HCEC 1CT (cell line): ENCODE results near the gene CAMTA1.
"Not testable (repeated sequence)": the region's sequence is repeated elsewhere in the genome, so short reads cannot be mapped to it uniquely, and the experiment has no call there.

ENCODE experiments used
- DNase-seq: peaks from one replicate; pipeline ENCODE4 v3.0.0-alpha.2; 2017

CAMTA1 gene

DNA sequence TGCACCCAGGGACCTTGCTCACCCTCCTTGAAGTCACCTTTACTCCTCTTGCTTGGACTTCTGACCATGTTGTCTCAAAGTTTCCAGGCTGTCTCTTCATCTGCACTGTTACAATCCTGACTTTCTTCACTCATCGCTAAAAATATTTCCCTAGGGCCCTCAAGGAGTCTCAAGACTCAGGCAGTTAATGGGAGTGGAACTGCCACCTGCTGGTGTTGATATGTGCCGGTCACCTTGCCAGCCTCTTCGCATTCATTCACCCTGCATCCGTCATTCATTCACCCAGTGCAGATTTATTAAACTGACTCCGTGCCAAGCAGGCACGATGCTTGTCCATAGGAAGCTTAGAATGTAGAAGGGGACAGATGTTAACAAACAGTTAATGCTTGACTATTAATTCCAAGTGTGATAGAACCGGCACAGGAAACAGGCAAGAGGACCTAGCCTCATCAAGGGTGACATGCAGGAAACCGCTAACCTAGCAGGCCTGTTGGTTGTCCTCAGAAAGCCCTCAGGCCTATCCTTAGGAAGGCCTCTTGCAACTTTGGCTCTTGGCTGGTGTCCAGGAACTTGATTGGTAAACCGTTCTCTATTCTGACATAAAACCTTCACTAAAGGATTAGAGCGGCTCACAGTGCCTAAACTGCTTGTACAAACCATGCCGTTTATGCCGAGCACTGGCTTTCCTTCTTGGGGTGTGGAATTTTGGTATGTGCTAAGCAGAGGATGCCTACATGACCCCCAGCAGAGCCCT is 342.2 kb downstream of the CAMTA1 start:
- no peak for DNase-seq

DNA sequence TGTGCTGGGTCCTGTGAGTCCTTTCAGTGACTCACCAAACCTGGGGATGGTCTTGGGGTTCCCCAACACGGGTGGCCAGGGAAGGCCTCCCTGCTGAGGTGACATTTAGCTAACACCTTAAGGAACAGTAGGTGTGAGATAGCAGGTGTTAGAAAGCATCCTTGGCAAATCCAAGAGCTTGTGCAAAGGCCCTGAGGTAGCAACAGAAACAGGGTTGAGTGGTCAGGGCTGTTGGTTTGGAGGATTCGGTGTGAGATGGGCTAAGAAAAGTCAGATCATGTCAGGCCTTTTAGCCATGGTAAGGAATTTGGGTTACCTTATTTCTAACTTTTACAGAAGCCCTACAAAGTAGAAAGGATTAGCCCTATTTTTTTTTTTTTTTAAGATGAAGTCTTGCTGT is 343.0 kb downstream of the CAMTA1 start:
- DNase-seq = no peak

DNA sequence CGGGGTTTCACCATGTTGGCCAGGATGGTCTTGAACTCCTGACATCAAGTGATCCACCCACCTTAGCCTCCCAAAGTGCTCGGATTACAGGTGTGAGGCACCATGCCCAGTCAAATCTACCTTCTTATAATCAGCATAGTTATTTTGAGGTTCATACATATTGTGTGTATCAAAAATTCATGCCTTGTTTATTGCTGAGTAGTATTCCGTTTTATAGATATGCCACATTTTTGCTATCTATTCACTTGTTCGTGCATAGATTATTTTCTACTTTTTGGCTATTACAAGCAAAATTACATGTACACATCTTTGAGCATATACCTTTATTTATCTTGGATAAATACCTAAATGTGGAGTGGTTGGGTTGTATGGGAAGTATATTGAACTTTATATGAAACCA is 344.9 kb downstream of the CAMTA1 start:
- DNase-seq = no peak

DNA sequence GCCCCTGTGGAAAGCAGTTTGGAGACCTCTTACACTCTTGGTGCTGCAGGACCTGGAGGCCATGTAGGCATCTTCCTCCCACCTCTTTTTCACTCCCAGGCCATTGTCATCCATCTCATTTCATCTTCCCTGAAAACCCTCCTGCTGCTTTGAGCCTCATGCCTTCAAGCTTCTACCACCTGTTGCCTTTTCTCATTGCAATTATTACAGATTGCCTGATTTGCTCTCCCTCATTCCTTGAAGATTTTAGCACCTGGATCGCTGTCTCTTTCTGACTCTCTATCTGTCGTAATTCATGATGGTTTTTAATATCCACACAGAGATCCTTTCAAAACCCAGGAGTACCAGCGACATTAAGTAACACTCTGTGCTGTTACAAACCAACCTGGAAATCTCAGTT is 350.2 kb downstream of the CAMTA1 start:
- no peak for DNase-seq

DNA sequence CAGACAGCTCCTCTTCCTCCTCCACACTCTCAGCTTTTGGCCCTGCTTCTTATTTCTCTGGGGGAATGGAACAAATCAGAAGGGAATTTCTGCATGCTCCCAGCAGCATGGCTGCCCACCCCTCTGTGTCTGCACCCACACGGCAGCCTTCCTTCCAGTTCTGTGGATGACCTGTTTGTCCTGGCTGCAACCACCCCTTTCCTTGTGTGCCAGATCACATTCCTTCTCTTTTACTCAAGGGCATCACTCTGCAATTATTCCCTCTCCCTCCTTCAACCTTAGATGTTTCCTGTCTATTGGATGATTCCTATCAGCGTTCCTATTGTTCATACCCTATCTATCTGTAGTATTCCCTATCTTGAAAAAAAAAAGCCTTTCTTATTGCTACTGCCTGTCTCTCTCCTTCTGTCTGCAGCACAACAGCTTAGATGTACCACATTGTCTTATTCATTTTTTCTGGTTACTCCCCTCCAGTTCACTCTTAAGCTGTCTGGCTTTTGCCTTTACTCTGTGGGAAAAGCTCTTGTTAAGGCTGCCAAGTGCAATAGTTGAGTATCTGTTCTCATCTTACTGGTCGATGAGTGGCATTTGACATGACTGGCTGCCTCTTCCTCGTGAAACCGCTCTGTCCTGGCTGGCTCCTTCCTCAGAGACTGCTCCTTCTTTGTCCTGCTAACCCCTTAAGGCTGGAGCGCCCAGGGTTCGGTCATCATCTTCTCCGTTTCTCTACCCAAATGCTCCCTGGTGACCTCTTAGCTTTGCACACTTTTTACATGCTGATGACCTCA is 351.1 kb downstream of the CAMTA1 start:
- DNase-seq = no peak

DNA sequence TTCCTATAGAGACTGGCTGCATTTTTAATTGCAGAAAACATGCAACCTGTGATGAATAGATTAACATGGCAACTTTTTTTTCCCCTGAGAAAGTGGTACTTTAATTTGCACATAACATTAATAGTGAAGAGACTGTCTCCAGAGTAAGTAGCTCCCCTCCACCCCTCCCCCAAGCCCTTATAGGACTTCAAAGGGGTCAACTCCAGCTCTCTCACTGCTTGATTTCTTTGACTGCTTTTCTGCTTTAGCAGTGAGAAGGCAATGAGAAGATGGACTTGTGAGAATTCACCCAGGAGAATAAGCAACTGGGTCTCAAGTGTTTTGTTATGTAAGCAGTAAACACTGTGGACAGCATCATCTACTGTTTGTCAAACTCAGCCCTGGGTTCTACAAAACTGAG is 355.0 kb downstream of the CAMTA1 start:
- DNase-seq = no peak

DNA sequence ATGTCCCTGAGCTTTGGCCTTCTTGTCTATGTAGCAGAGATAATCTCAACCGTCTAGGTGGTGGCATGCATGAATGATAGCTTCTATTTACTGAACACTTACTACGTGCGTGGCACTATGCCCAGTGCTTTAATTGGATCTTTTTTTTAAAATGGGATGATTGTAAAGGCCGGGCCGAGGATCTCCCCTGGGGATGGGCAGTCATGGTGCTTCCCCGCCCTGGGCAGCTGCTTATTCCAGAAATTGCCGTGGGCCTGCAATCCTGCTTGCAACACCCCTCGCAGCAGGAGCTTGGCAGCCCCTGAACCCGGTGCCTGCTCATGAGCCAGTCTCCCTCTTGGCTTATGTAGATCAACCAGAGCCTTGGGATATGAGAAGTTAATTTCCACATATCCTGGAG is 360.7 kb downstream of the CAMTA1 start:
- no peak for DNase-seq

DNA sequence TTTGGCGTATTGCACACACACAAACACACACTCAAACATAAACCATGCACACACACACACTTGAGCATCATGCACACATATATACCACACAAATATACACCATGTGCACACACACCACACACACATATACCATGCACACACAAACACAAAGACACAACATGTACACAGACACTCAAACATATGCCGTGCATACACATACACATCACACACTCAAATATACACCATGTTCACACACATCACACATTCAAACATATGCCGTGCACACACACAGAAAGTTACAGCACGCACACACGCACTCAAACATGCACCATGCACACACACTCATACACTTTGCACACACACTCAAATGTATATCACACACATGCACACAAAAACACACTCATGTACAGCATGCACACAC is 361.5 kb downstream of the CAMTA1 start:
- DNase-seq = no peak

DNA sequence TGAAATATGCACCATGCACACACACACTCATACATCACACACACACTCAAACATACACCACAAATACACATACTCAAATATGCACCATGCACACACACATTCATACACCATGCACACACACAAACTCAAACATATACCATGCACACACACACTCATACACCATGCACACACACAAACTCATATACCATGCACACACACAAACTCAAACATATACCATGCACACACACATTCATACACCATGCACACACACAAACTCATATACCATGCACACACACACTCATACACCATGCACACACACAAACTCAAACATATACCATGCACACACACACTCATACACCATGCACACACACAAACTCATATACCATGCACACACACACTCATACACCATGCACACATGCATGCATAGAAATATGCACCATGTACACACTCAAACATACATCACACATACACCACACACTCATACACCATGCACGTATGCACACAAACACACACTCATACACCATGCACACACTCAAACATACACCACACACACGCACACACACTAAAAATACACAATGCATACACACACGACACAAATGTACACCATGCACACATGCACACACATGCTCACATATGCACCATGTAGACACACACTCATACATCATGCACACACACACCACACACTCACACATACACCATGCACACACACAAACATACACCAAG is 362.5 kb downstream of the CAMTA1 start:
- DNase-seq = not testable (repeated sequence)

DNA sequence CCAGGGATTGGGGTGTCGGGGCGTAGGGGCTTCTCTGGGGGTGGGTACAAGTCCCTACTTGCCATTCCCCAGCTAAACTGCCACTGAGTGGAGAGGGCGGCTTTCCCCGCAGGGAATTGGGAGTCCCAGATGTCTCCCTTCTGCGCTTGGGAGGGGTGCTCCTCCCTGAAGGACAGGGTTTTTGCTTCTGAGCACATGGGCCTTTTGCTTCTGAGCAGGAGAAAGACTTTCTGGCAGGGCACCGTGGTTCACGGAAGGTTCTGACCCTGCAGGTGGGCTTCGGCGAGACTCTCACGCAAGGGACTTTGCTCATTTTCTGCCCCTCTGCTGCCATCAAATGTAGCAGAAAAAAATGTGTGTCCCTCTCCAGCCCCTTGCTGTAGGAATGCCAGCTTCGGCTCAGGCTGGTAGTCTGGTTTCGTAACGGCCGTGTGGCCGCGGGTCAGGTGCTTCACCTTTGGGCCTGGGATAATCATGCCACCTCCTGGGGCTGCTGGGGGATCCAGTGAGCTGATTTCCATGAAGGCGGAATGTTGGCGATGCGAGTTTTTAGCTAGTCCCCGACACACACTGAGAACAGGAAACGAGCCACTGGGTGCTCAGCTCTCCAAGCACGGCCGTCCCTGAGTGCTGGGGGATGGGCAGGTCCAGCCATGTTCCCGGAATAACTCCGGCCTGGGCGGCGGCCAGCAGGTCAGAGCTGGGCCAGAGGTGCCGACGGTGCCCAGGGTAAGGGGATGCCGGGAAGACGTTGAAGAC is 364.0 kb downstream of the CAMTA1 start:
- DNase-seq = no peak

DNA sequence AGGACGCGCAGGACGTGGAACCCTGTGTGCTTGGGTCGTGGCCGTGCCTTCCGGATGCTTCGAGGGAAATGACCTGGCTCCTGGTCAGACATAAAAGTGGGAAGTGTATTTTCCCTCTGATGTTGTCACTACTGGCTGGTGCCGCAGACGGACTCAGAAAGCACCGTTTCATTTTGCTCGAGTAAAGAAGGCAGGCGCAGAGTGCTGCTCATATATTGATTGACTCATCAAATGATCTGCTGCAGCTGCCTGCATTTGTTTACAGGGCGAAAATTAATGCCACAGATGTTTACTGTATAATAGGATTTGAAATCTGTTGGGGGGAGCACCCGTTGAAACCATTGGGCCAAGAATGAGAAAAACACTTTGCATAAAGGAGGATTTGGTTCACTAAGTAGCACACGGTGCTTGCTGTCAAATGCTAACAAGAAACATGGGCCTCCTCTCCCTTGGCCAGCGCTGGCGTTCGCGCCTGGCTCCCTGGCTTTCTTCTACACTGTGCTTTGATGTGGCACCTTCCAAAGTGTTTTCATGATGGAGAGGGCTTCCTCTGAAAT is 365.5 kb downstream of the CAMTA1 start:
- DNase-seq = no peak

DNA sequence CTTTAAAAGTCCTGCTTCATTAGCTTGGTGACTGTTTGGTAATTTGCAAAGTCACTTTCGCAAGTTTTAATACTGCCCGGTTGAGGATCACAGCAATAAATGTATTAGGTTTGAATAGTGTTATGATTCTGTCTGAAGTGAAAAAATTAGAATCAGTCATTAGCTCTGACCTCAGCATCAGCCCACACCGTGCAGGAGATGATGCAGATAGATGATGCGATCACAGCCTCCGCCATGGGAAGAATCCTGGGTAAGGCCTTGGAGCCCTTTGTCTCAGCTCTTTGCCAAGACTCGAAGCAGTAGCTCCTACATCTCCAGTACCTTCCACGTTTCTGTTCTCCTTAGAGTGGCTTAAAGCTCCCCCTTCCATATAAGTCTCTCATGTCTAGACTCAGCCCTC is 366.7 kb downstream of the CAMTA1 start:
- no peak for DNase-seq

DNA sequence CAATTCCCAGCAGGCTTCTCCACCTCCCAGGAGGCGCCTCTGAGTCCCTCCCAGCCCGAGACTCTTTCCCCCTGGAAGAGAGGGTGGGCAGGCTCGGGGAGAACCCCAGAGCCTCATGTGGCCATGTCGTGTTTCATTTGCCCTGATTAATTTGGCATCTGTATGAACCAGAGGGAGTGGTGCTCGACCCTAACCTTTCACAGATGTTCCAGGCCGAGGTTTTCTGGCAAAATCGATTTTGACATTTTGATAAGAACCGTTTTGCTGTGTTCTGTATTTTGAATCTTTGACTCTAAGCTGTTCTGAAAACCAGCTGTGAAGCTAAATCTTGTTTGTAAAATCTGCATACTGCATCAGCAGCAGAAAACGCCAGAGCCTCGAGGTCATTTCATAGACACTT is 367.4 kb downstream of the CAMTA1 start:
- no peak for DNase-seq

DNA sequence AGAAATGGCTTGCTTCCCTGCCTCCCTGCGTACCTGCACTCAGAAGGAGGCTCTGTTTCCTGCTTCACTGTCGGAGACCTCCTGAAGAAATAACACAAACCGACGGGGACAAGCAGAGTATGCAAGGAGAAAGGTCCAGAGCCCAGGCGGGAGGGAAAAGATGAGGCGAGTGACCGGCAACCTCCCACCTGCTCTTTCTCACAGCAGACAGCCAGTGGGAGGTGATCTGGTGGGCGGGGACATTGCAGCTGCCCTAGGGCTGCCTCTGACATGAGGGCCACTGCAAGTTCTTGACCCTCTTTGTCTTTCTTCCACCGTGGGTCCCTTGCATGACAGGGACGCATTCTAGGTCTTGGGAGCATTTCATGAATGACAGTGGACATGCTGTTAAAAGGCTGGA is 368.2 kb downstream of the CAMTA1 start:
- DNase-seq = no peak

DNA sequence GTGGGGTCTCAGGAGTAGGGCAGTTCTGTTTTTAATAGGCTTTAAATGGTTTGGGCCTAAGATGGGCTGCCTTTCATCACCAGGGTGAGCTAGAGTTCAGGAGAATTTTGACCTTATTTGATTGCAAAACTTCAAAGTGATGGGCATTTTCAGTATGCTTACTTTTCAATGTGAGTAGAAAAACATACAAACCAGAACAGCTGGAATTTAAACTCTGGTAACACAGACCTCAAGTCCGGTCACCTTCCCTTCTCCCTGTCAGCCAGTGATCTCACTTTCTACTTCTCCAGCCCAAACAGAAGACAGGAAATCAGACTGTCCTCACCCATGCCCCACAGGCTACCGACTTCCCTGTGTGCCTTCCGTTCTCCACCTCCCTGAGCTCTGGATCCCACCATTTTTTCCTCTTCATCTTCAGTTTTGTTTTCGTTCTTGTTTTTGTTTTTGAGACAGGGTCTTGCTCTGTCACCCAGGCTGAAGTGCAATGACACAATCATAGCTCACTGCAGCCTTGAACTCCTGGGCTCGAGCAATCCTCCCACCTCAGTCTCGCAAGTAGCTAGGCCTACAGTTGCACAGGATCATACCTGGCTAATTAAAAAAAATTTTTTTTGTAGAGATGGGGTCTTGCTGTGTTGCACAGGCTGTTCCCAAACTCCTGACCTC is 374.0 kb downstream of the CAMTA1 start:
- DNase-seq = no peak

DNA sequence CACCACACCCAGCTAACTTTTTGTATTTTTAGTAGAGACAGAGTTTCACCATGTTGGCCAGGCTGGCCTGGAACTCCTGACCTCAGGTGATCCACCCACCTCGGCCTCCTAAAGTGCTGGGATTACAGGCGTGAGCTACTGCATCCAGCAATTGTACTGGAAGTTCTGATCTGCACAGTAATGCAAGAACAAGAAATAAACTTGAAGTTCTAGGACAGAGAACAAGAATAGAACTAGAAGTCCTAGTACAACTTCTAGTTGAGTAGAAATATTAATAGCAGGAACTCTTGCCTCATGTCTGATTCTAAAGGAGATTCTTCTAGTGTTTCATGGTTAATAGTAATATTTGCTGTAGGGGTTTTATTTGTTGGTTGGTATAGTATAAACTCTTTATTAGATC is 383.3 kb downstream of the CAMTA1 start:
- not testable (repeated sequence) for DNase-seq

DNA sequence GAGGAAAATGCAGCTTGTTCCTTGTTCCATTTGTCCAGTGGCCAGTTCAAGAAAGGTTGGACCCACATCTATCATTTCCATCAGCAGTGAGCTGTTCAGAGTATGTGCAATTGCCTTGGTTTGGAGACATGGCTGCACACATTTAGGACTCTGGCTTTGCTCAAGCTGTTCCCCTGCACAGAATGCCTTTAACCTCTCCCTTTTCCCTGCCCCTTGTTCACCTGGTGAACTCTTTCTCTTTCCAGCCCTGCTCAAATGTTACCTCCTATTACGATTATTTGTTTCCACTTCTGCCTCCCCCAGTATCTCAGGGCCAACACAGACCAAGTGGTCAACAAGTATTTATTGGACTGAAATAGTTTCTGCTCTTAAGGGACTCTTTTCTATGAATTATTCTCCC is 385.9 kb downstream of the CAMTA1 start:
- DNase-seq = no peak

DNA sequence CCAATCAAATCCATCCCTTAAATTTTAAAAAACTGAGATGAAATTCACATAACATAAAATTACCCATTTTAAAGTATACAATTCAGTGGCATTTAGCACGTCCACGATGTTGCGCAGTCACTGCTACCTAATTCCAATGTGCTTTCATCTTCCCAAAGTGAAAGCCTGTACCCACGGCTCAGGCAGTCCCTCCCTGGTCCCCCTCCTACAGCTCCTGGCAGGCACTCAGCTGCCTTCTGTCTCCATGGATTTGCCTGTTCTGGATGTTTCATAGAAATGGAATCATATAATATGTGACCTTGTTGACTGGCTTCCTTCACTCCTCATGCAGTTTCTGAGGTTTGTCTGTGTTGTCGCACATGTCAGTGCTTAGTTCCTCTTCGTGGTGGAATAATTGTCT is 386.3 kb downstream of the CAMTA1 start:
- DNase-seq = no peak

DNA sequence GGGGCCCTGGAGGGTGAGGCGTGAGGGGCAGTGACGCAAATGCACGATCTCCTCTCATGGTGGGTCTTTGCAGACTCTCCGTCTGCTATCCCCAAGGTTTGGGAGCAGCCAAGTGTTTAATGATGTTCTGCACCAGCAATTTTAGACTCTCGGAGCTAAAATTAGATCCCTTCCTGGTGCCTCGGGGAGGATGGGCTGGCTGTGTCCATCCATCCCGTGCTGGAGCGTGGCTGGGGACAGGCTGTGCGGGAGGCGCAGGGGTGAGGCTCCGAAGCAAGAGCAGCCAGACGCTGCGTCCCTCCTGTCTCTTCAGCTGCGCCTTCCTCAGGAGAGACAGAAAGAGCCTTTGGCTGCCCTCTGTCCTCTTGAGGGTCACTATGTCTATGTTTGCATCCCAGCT is 387.6 kb downstream of the CAMTA1 start:
- no peak for DNase-seq

DNA sequence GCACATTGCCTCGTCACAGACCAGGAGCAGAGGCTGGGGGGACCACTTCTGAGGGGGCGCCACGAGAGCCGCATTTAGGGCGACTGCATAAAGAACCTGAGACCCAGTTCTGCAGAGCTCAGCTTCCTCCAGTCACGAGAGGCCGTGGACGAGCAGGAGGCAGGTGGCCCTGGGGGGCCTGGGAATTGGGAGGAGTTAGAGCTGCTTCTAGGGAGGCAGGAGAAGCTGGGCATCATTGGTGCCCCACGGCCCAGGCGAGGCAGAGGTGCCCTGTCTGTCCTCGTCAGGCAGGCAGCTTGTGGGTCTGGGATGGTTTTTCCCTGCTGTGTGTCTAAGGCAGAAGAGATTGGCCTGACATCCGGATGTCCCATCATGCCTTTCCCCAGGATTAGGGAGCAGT is 389.3 kb downstream of the CAMTA1 start:
- no peak for DNase-seq

DNA sequence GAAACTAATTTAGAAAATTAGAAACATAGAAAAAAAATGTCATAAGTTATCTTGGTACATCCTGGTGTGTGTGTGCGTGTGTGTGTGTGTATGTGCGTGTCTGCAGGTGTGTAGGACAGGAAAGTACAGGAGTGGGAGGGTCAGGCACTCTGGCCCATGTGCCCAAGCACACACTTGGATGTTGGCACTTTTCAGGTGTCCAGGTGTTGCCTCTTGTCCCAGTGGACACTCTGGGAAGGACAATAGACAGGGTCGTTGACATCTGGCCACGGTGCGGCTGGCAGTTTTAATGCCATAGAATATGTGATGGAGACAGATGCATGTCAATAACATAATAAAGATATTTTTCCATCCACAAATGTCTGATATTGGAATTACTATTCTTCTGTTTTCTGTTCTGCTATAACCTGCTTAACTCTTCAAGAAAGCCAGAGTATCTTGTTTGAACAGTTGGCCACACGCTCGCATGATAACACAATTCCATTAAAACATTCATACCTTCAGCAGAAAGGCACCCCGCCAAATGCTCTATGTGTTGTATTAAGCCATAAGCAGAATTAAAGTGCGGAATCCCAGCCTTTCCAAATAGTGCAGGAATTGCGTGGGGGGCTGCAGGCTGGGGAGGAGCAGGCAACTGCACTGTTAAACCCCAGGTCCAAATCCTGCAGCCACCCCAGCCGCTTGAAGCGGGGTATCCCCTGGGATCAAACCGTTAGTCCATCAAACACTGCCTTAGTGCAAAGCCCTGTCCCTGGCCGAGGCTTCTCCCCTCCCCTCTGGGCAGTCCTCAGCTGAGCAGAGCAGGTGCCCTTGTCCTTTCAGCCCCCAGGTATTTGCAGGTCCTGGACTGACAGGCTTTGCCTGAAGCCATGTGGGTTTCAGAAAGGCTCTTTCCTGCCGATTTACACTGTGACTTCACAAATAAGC is 390.0 kb downstream of the CAMTA1 start:
- no peak for DNase-seq
